Effector CD4-positive, alpha-beta T cell (primary cell): Measurements from ENCODE around the gene DYNLL2.
"Not testable (repeated sequence)": the region's sequence is repeated elsewhere in the genome, so short reads cannot be mapped to it uniquely, and the experiment has no call there.

Experiments used
- DNase-seq: peaks from one replicate; pipeline ENCODE4 v3.0.0-alpha.2; 2020

DYNLL2 gene

GRCh38 chr17:58073266-58073665, 10.0 kb upstream of the DYNLL2 start:
- DNase-seq: not testable (repeated sequence)

GRCh38 chr17:58074406-58074805, 8.8 kb upstream of the DYNLL2 start:
- not testable (repeated sequence) for DNase-seq

- no peak for DNase-seq
Observed at GRCh38 chr17:58079300-58080033, 3.8 kb upstream of the DYNLL2 start.

- no peak for DNase-seq
Observed at GRCh38 chr17:58081646-58082340, 1.4 kb upstream of the DYNLL2 start.

- no peak for DNase-seq
Observed at GRCh38 chr17:58082341-58082869, 814 bp upstream of the DYNLL2 start.

- peak; percentile 57 for DNase-seq
Observed at GRCh38 chr17:58083491-58084316, 485 bp downstream of the DYNLL2 start.

GRCh38 chr17:58084317-58084981, 1.2 kb downstream of the DYNLL2 start:
- DNase-seq: peak; percentile 39

- no peak for DNase-seq
Observed at GRCh38 chr17:58085039-58085715, 2.0 kb downstream of the DYNLL2 start.

GRCh38 chr17:58086953-58087352, 3.7 kb downstream of the DYNLL2 start:
- DNase-seq: no peak

GRCh38 chr17:58088624-58089023, 5.4 kb downstream of the DYNLL2 start:
- no peak for DNase-seq

- no peak for DNase-seq
Observed at GRCh38 chr17:58089111-58089510, 5.9 kb downstream of the DYNLL2 start.

GRCh38 chr17:58091024-58091567, 7.9 kb downstream of the DYNLL2 start:
- no peak for DNase-seq

- DNase-seq: no peak
Observed at GRCh38 chr17:58092101-58092796, 9.0 kb downstream of the DYNLL2 start.

- DNase-seq: no peak
Observed at GRCh38 chr17:58092797-58093385, 9.7 kb downstream of the DYNLL2 start.

- DNase-seq: no peak
Observed at GRCh38 chr17:58094118-58094517, 10.9 kb downstream of the DYNLL2 start.

- DNase-seq: no peak
Observed at GRCh38 chr17:58096892-58097291, 13.7 kb downstream of the DYNLL2 start.

- no peak for DNase-seq
Observed at GRCh38 chr17:58097384-58098088, 14.3 kb downstream of the DYNLL2 start.

GRCh38 chr17:58100506-58100905, 17.3 kb downstream of the DYNLL2 start:
- no peak for DNase-seq

- DNase-seq: not testable (repeated sequence)
Observed at GRCh38 chr17:58101898-58102297, 18.7 kb downstream of the DYNLL2 start.

GRCh38 chr17:58105093-58105492, 21.9 kb downstream of the DYNLL2 start:
- no peak for DNase-seq
